Spleen (tissue), 11 donors: Measurements from ENCODE around the gene ELAPOR1. TPM values are rescaled to one million over a fixed set of nuclear protein-coding genes. Genes with fewer than 3 reads are reported as not detected.

Source experiments
- DNase-seq: peaks from one replicate; pipeline ENCODE4 v3.0.0-alpha.2; 2020
- H3K27ac ChIP-seq, 8 donors: fragments of 200-600 bp; sonication (generic) in 7 of 8; 1 replicate in 4 of 8; 2 replicates in 4 of 8; pipeline versions ENCODE4 v1.5.0 to v1.8.0; 2016 to 2021; ENCODE audit warnings: inconsistent platforms in 4 of 8, mild to moderate bottlenecking in 4 of 8, moderate library complexity in 1 of 8
- H3K27me3 ChIP-seq, 7 donors: fragments of 200-600 bp; sonication (generic) in 6 of 7; replicated peaks in 1 of 7; 1 replicate in 4 of 7; 2 replicates in 3 of 7; pipeline versions ENCODE4 v1.5.0 to v1.8.0; 2016 to 2021; ENCODE audit warnings: inconsistent platforms in 3 of 7, mild to moderate bottlenecking in 1 of 7
- H3K36me3 ChIP-seq, 6 donors: fragments of 200-600 bp; sonication (generic) in 5 of 6; 1 replicate in 4 of 6; 2 replicates in 2 of 6; pipeline versions ENCODE4 v1.5.0 to v1.8.0; 2016 to 2021; ENCODE audit warnings: inconsistent platforms in 2 of 6
- H3K4me1 ChIP-seq, 6 donors: fragments of 200-600 bp; sonication (generic) in 5 of 6; 1 replicate in 3 of 6; 2 replicates in 3 of 6; pipeline versions ENCODE4 v1.5.0 to v1.8.0; 2016 to 2021; ENCODE audit warnings: inconsistent platforms in 3 of 6
- H3K4me3 ChIP-seq, 8 donors: fragments of 200-600 bp; sonication (generic) in 7 of 8; 1 replicate in 4 of 8; 2 replicates in 4 of 8; pipeline versions ENCODE4 v1.5.0 to v1.8.0; 2016 to 2021; ENCODE audit warnings: inconsistent platforms in 4 of 8, mild to moderate bottlenecking in 4 of 8, moderate library complexity in 2 of 8
- H3K9me3 ChIP-seq, 8 donors: fragments of 200-600 bp; sonication (generic) in 7 of 8; 1 replicate in 4 of 8; 2 replicates in 4 of 8; pipeline versions ENCODE4 v1.5.0 to v1.8.0; 2016 to 2021; ENCODE audit warnings: inconsistent platforms in 4 of 8
- CTCF ChIP-seq, 11 experiments: fragments of 200-600 bp in 7 of 11; fragments of 450-650 bp in 4 of 11; sonication (generic) in 4 of 11; IDR thresholded peaks in 8 of 11; conservative IDR thresholded peaks in 3 of 11; 1 replicate in 7 of 11; 2 replicates in 4 of 11; pipeline versions ENCODE4 v1.4.0 to v1.8.0; 2016 to 2021; ENCODE audit warnings: antibody characterized with exemption in 11 of 11, inconsistent platforms in 4 of 11, mild to moderate bottlenecking in 1 of 11
- POLR2A ChIP-seq, 3 donors: fragments of 450-650 bp; IDR thresholded peaks; one replicate each; pipeline ENCODE4 v1.5.1; 2017; ENCODE audit warnings: antibody characterized with exemption in 3 of 3, mild to moderate bottlenecking in 1 of 3
- POLR2AphosphoS5 ChIP-seq, 3 donors: sonication (generic); formaldehyde crosslinking; IDR thresholded peaks; one replicate each; pipeline ENCODE4 v1.5.1; 2017; ENCODE audit warnings: antibody characterized with exemption in 3 of 3
- WGBS, 5 donors: extraction: QIAGEN DNeasy Blood & Tissue Kit in 3 of 5; methylation state at CpG; one replicate each; pipeline versions ENCODE4 v1.1.5 to v1.1.7; 2013 to 2018; 5-methylcytosine and 5-hydroxymethylcytosine counted together
- intact Hi-C: fragments of 100-400 bp; cut with DNase I; formaldehyde crosslinking; loops from one replicate; pipeline ENCODE4 v1.15.0; 2023; ENCODE audit warnings: low total_unique reads
- polyA plus RNA-seq, 3 donors: library from polyadenylated mRNA; stranded (reverse); fragments of 200-250 nt; gene quantifications; one replicate each; pipeline ENCODE4 v1.2.1, GENCODE V29; 2013
- total RNA-seq, 7 donors: library from RNA; depleted of rRNA in 3 of 7; stranded (reverse); fragments of >200 nt in 3 of 7; fragmentation: NEBNext Ultra II Directional in 4 of 7; extraction: Animal tissue kit (Norgen Biotek cat#: 25700) in 4 of 7; gene quantifications; one replicate each; pipeline versions ENCODE4 v1.1.0 to v1.2.1, GENCODE V29; 2016 to 2021
- donor health status: healthy with polysubstance abuse.
- donor health status: DM: no; HTN: no; CAD: no; lungs with moderate emphysema.
- donor health status: DM: no; HTN: no; CAD: no.
- donor health status: Bipolar disorder and iron deficiency.
- donor health status: healthy.
- donor health status: DM: no; HTN: no; CAD: no.
- donor health status: DM: yes; HTN: yes; CAD: no.

The ELAPOR1 gene
- total and polyA plus RNA-seq, 10 donors = 0.26 to 10.3 (median 2.5) TPM

- intact Hi-C loops = no loop called here
- DNase-seq = no peak
- Histone ChIP-seq H3K4me1 (peaks cover 4 to 17% (median 15%) of the 10 kb centered on the region in 6 donors), H3K27ac (no peak overlapping the region), H3K4me3 (no peak overlapping the region), H3K36me3 (no peaks in the 10 kb centered on the region), H3K9me3 (no peaks in the 10 kb centered on the region), H3K27me3 (peaks cover 0 to 46% (median 25%) of the 10 kb centered on the region in 7 donors)
- no peak for TF ChIP-seq POLR2AphosphoS5 (IDR thresholded peaks at IDR 0.05)
- TF ChIP-seq CTCF (IDR thresholded peaks at IDR 0.05 in 8 of 11, conservative IDR thresholded peaks at IDR 0.05 in 3 of 11) = no peak
- TF ChIP-seq POLR2A (IDR thresholded peaks at IDR 0.05) = no peak
- WGBS, 5 donors = 78 to 86% (median 81%) methylated on average over 3 of the region's 3 CpGs
Measured at GRCh38 chr1:109118089-109118488, 4.2 kb downstream of the ELAPOR1 start.

- Histone ChIP-seq H3K4me3 (no peak overlapping the region), H3K9me3 (no peaks in the 10 kb centered on the region), H3K27me3 (peaks cover 0 to 25% (median 5%) of the 10 kb centered on the region in 7 donors), H3K4me1 (no peaks in the 10 kb centered on the region), H3K27ac (no peak overlapping the region), H3K36me3 (no peaks in the 10 kb centered on the region)
- DNase-seq = no peak
- no peak for TF ChIP-seq POLR2AphosphoS5 (IDR thresholded peaks at IDR 0.05)
- no peak for TF ChIP-seq CTCF (IDR thresholded peaks at IDR 0.05 in 8 of 11, conservative IDR thresholded peaks at IDR 0.05 in 3 of 11)
- no peak for TF ChIP-seq POLR2A (IDR thresholded peaks at IDR 0.05)
- whole genome bisulfite sequencing, 5 donors = 90 to 94% (median 94%) methylated on average over 5 of the region's 5 CpGs
- intact Hi-C loops = no loop called here
Measured at GRCh38 chr1:109120356-109120755, 6.4 kb downstream of the ELAPOR1 start.

- no peak overlapping the region for H3K4me3 ChIP-seq
- 77 to 94% (median 89%) methylated on average over 2 of the region's 2 CpGs for WGBS, 5 donors
- TF ChIP-seq CTCF (IDR thresholded peaks at IDR 0.05 in 8 of 11, conservative IDR thresholded peaks at IDR 0.05 in 3 of 11) = no peak
- intact Hi-C loops = no loop called here
- no peaks in the 10 kb centered on the region for H3K9me3 ChIP-seq
- no peaks in the 10 kb centered on the region for H3K27me3 ChIP-seq
- H3K27ac ChIP-seq = no peak overlapping the region
- DNase-seq = no peak
- H3K4me1 ChIP-seq = peaks cover 0 to 22% (median 15%) of the 10 kb centered on the region in 6 donors
- H3K36me3 ChIP-seq = no peaks in the 10 kb centered on the region
Measured at GRCh38 chr1:109131059-109131458, 17.1 kb downstream of the ELAPOR1 start.

- Histone ChIP-seq H3K27me3 (no peaks in the 10 kb centered on the region), H3K4me3 (no peak overlapping the region), H3K9me3 (no peaks in the 10 kb centered on the region), H3K27ac (no peak overlapping the region), H3K36me3 (no peaks in the 10 kb centered on the region), H3K4me1 (peaks cover 0 to 22% (median 15%) of the 10 kb centered on the region in 6 donors)
- no peak for DNase-seq
- intact Hi-C loops = no loop called here
- TF ChIP-seq CTCF (IDR thresholded peaks at IDR 0.05 in 8 of 11, conservative IDR thresholded peaks at IDR 0.05 in 3 of 11) (no peak), POLR2A (IDR thresholded peaks at IDR 0.05) (no peak), POLR2AphosphoS5 (IDR thresholded peaks at IDR 0.05) (no peak)
Measured at GRCh38 chr1:109131800-109132199, 17.9 kb downstream of the ELAPOR1 start.
